ENCODE data around the gene TRIM27. TPM values are rescaled to one million over a fixed set of nuclear protein-coding genes. Genes with fewer than 3 reads are reported as not detected.

The TRIM27 gene
- total RNA-seq, 1 donor from 2014 or later: 81.7 TPM

GRCh38 chr6:28920281-28920680 is 3.5 kb downstream of the TRIM27 start:
- DNase-seq (ENCODE audit: low read depth, low spot score): no peak
- H3K27ac Mint-ChIP-seq (ENCODE audit: unreplicated experiment): no peak overlapping the region
- peak overlapping the region; percentile 98 for H3K4me3 Mint-ChIP-seq
- peaks cover 30% of the 10 kb centered on the region for H3K36me3 Mint-ChIP-seq (ENCODE audit: low read depth)
- no peaks in the 10 kb centered on the region for H3K9me3 Mint-ChIP-seq
- TF ChIP-seq CTCF (conservative IDR thresholded peaks at IDR 0.05): no peak
- no peaks in the 10 kb centered on the region for H3K27me3 Mint-ChIP-seq (ENCODE audit: low read depth)
- H3K4me1 Mint-ChIP-seq: peaks cover 35% of the 10 kb centered on the region

DNA sequence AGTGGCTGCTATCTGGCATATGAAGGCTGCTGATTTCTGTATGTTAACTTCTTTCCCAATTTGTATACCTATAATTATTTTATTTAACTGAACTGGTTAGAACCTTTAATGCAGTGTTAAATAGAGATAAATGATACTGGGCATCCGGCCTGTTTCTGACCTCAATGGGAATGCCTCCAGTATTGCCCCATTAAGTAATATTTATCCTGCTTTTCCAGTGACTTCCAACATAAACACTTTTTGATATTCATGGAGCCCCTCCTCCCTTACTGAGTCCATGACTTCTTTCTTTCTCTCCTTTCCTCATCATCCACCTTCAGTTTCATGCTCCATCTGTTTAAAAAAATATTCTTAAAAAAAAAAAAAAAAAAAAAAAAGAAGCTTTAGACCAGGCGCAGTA is 8.8 kb downstream of the TRIM27 start:
- Mint-ChIP-seq H3K9me3 (no peaks in the 10 kb centered on the region), H3K4me1 (peaks cover 4% of the 10 kb centered on the region), H3K27ac (ENCODE audit: unreplicated experiment) (no peak overlapping the region), H3K36me3 (ENCODE audit: low read depth) (peaks cover 24% of the 10 kb centered on the region), H3K4me3 (no peak overlapping the region), H3K27me3 (ENCODE audit: low read depth) (no peaks in the 10 kb centered on the region)
- no peak for DNase-seq (ENCODE audit: low read depth, low spot score)
- no peak for TF ChIP-seq CTCF (conservative IDR thresholded peaks at IDR 0.05)

GRCh38 chr6:28910901-28911690 is 12.7 kb downstream of the TRIM27 start:
- no peak for DNase-seq (ENCODE audit: low read depth, low spot score)
- no peak overlapping the region for H3K4me3 Mint-ChIP-seq
- no peaks in the 10 kb centered on the region for H3K9me3 Mint-ChIP-seq
- peaks cover 29% of the 10 kb centered on the region for H3K36me3 Mint-ChIP-seq (ENCODE audit: low read depth)
- H3K27me3 Mint-ChIP-seq (ENCODE audit: low read depth): no peaks in the 10 kb centered on the region
- H3K27ac Mint-ChIP-seq (ENCODE audit: unreplicated experiment): no peak overlapping the region
- no peaks in the 10 kb centered on the region for H3K4me1 Mint-ChIP-seq
- no peak for TF ChIP-seq CTCF (conservative IDR thresholded peaks at IDR 0.05)

DNA sequence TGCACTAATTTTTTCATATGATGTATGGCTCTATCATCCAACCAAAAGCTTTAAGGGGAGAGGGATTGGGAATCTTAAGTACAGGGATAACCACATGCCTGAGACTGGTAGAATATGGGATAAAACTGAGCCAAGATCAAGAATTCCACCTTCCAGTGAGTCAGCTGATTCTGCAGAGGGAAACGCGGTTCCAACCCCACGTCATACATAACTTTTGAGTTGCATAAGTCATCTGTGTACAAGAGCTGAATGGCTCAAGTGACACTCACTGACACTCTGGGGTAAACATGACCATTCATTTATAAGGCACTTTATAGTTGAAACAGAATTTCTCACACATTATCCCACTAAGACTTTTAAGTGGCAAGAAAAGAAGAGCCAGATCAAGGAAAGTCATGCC is 16.4 kb downstream of the TRIM27 start:
- Mint-ChIP-seq H3K9me3 (no peaks in the 10 kb centered on the region), H3K4me3 (no peak overlapping the region)

GRCh38 chr6:28906669-28907068 is 17.1 kb downstream of the TRIM27 start:
- H3K9me3 Mint-ChIP-seq: no peaks in the 10 kb centered on the region
- H3K4me1 Mint-ChIP-seq: no peaks in the 10 kb centered on the region
- no peak overlapping the region for H3K27ac Mint-ChIP-seq (ENCODE audit: unreplicated experiment)
- no peak for DNase-seq (ENCODE audit: low read depth, low spot score)
- H3K27me3 Mint-ChIP-seq (ENCODE audit: low read depth): no peaks in the 10 kb centered on the region
- H3K36me3 Mint-ChIP-seq (ENCODE audit: low read depth): peaks cover 37% of the 10 kb centered on the region
- no peak overlapping the region for H3K4me3 Mint-ChIP-seq
- no peak for TF ChIP-seq CTCF (conservative IDR thresholded peaks at IDR 0.05)

More for the DNA sequence above, 16.4 kb downstream of the TRIM27 start:
- no peak for DNase-seq (ENCODE audit: low read depth, low spot score)
- no peak for TF ChIP-seq CTCF (conservative IDR thresholded peaks at IDR 0.05)
- Mint-ChIP-seq H3K27me3 (ENCODE audit: low read depth) (no peaks in the 10 kb centered on the region), H3K27ac (ENCODE audit: unreplicated experiment) (no peak overlapping the region), H3K36me3 (ENCODE audit: low read depth) (peaks cover 37% of the 10 kb centered on the region), H3K4me1 (no peaks in the 10 kb centered on the region)
